ENCODE measurements around the gene CDR2. TPM values are rescaled to one million over a fixed set of nuclear protein-coding genes. Genes with fewer than 3 reads are reported as not detected.
"Not testable (repeated sequence)": the region's sequence is repeated elsewhere in the genome, so short reads cannot be mapped to it uniquely, and the experiment has no call there.

The CDR2 gene
- polyA plus RNA-seq, 1 donor: 14.2 TPM

DNA sequence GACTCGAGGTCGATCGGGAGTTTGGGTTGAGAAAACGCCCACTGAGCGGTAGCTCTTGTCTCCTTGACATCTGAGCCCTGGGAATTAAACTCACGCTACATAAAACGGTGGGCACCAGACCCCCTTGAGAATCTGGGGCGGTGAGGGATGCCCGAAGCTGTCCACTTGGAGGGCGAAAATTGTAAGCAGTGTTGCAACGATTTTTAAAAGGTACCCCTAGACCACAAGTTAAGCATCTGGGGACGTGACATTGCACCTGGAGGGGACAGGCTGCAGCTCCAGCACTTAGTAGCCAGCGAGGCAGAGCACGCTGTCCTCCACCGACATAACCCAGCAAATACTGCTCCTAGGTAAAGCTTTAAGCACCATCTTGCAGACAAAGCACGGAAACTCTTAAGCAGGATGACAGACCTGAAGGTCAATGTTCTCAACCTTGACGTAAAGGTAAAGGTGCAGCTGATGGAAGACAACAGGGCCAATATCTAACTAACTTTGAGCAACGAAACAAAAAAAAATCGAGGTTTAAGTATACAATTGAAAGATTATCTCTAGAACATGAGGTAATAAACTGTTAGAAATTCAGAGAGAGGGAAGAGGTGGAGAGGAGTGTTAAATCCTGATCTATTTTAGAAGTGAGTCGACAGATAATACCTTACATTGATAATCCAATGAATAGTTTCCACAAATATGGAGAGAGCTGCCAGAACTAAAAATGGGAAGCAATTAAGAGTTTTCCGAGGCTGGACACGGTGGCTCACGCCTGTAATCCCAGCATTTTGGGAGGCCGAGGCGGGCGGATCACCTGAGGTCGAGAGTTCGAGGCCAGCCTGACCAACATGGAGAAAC lies 921 bp upstream of the CDR2 start:
- DNase-seq: no peak

DNA sequence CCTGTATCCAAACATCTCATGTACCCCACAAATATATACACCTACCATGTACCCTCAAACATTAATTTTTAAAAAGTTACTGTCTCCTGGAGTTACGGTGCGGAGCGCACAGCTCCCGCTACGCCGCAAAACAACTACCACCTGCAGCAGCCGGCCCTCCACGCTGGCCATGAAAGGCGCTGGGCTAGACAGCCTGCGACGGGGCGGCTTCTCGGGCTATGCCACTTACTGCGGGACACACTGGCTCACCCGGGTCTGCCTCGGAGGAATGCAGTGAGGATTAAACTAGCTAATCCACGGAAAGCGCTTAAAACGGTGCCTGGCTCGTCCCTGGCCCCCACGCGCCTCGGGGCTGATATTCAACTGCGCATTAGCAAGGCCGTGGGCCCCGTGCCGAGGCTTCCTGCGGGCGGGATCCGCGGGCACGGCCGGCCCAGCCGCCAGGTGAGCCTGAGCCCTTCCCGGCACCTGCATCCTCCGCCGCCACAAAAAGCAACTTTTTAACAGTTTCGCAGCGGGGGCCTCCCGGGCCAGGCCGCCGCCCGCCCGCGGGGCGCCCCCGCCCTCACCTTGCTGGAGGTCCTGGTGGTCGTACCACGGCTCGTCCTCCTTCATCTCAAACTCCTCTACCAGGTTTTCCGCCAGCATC lies 633 bp downstream of the CDR2 start:
- DNase-seq: peak; percentile 52

DNA sequence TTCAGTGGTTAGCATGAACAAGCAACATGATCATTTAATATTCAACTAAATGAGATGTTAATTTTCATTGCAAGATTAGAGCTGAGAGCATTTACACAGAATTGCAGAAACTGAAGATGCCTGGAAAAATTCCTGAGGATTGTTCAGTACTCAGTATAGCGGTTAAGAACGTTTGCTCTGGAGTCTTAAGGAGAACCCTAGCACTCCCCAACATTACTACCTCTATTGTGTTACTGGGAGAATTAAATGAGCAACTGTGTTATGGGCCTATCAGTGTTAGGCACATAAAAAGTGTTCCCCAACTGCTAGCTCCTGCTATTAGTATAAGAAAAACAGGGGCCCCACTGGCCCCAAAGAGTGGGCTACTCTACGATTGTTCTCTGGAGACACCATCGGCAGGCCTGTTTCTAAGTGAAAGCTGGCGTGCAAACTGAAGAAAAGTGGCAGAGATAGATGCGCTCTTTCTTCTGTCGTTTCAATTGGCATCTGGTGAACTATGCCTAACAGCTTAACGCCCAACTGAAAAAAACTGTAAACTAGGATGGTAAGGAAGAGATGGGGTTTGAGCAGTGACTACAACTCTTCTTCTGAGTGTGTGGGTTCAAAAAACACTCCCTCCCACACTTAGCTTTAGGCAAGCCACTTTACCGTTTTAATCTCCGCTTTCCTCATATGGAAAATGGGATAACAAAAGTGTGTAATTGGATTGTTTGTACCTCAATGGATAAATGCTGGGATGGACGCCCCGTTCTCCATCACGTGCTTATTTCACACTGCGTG lies 1.3 kb downstream of the CDR2 start:
- no peak for DNase-seq

DNA sequence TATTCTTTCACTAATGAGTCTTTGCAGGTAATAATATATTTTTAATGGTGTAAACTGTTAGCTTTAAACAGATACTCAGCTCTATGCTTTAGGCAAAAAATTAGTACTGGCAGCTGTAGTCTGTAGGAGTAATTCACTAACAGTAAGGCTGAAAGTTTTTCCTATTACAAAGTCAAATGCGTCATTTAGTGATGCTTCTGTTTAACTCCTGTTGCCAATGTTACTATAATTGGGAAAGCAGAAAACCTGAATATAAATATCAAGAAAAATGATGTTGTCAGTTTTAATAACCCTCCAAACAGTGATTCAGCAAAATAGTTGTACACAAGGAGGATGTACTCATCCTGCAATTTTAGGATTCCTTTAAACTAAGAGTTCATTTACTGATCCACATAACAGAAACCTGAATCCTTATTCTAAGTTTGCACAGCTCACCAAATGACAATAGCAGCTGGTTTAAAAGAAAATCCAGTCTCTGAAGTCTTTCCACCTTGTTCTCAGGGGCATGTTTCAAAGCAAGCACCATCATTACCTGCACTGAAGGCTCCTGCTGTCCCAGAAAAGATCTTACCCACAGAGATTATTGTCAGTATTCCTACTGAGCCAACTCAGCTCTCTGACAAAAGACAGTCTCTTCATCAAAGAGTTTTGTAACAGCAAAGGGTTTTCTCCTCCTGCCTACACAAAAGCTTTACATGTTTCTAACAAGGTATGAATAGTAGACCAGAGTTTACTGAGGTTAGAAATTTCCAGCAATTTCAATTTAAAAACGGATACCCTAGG lies 4.2 kb downstream of the CDR2 start:
- DNase-seq: peak; percentile 50

DNA sequence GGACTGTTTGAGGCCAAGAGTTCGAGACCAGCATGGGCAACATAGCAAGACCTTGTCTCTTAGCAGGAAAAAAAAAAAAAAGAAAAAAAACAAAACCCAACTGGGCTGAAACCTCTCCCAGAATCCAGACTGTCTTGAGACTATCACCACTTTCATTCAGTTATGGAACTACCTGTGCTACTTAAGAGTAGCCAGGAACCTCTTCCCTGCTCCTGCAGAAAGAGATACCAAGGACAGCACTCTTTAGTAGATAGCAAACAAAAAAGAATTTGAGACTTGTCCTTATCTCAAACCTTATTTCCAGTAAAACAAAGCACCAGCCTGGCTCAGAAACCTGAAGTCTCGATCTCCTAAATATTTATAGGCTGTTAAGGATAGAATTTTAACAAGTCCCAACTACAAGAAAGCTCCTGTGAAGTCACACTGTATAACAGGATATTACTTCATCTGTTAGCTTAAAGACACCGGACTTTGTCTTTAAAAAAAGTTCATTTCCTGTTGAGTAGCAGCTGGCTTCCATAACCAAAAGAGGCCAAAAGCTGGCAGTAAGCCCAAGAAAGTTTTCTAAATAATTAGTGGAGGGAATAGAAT lies 5.1 kb downstream of the CDR2 start:
- no peak for DNase-seq

DNA sequence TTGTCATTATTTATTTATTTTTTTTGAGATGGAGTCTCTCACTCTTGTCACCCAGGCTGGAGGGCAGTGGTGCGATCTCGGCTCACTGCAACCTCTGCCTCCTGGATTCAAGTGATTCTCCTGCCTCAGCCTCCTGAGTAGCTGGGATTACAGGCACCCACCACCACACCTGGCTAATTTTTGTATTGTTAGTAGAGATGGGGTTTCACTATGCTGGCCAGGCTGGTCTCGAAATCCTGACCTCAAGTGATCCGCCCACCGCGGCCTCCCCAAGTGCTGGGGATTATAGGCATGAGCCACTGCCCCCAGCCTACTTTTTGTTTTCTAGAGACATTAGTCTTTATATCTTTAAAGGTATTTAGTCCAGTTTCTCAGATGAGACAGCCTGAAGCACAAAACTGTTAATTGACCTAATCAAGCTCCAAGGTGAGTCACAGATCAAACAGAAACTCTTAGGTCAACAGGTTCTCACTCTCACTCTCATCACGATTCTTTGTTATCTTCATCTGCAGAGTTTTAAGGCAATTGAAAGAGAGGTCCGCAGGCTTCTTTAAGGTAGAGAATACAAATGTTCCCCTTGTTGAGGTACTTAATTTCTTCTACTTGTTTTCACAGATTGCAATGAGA lies 6.1 kb downstream of the CDR2 start:
- not testable (repeated sequence) for DNase-seq

DNA sequence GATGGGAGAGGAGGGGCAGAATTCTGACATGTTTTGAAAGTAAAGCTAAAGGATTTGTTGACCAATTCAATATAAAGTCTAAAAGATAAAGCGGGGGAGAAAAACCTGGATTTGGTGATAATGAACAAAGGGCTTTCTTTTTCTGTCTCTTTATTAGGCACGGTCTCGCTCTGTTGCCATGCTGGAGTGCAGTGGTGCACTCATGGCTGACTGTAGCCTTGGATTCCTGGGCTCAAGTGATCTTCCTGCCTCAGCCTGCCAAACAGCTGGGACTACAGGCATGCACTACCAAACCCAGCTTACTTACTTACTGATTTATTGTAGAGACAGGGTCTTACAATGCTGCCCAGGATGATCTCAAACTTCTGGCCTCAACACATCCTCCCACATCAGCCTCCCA lies 7.5 kb downstream of the CDR2 start:
- no peak for DNase-seq

DNA sequence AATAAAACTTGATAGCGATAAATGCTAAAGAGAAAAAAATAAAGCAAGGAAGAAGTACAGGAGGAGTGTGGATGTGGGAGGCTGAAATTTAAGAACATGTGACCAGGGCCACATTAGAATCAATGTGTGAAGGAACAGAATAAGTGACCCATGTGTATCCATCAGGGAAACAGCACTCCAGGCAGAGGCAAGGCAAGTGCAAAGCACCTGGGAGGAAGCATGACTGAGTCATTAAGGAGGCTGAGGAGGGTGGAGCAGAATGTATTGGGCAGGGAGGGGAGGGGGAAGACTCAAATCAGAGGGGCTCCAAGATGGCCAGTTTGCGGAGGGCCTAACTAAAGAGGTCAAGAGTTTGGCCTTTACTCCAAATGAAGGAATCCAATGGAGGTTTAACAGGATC lies 8.0 kb downstream of the CDR2 start:
- no peak for DNase-seq

DNA sequence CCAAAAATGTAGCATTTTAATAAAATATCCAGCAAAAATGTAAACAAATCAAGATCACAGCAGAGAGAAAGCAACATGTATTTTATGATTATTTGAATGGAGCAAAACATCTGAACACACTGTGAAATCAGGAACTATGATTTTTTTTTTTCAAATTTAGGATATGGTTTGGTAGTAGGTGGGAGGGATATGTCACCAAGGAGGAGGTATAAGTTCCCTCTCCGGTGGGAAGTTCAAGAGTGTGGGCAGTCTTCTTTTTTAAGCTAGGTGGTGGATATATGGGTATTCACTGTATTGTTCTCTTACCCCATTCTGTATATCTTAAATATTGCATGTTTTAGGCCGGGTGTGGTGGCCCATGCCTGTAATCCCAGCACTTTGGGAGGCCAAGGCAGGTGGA lies 10.2 kb downstream of the CDR2 start:
- no peak for DNase-seq

DNA sequence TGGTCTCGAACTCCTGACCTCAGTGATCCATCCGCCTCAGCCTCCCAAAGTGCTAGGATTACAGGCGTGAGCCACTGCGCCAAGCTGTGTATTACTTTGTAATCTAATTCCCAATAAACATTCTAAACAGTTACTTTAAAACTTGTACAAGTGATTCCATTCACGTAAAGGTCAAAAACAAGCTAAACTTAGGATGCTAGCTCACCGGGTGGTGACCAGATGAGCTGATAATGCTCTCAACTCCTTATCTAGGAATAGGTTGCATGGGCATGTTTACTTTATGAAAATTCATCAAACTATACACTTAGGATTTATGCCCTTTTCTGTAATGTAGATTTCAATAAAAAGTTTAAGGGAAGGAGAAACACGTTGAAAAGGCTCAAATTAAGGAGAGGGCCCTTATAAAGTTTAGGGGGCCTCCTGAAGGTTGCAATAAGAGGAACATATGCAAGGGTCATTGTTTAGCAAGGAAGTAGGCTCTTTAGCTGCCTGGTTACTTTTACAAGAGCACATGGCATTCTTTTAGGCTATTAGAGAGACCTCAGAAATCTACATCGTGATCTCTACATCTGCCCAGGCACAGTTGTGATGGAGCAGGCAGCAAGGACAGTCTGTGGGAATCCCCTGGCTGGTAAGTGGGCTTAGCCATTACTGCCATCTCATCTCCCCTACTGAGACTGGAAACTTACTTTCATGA lies 13.3 kb downstream of the CDR2 start:
- no peak for DNase-seq

DNA sequence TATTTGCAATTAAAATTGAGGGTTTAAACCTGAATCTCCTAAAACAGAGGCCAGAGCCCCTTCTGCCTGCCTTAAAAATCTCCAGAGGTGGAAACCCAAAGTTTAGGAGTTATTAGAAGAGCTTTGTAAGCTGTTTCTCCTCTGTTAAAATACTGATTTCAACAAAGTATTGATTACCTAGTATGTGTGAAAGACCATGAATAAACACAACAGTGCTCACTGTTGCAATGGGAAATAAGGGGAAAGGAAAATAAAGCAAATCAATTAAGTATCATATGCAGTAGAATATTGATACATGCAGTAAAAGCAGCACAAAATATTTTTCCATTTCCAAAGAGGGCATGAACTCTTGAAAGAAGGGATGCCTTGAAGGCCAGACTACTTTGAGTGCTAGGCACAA lies 14.7 kb downstream of the CDR2 start:
- DNase-seq: no peak

DNA sequence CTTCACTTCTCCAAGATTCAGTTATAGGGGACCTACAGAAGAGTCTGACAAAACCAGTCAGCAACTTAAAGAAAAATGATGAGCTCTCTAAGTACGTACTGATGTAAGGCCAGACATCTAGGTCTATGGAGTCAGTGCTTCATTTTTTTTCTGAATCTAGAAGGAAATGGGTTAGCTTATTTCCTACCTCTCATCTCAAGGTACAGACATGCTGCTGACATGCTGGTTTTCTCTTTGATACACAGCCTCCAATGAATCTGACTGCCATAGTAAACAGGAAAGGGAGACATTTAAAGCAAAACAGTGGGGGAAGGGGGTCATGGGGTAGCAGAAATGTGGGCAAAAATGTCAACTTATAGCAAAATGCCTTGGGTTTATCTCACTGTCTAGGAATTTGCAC lies 16.4 kb downstream of the CDR2 start:
- DNase-seq: no peak

DNA sequence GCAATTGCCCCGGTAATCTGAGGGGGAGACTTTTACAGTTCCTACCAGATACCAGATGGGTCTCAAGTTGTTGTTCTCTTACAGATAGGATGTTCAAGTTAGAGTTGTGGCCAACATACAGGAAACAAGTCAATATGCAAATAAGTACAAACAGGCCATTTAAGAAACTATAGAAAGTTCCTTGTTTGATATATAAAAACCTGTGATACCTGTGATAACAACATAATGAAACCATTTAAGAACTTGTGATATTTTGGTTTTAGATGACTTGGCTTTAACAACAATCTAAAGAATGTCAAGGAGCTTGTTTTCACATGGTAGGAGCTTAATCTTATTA lies 16.8 kb downstream of the CDR2 start:
- no peak for DNase-seq

DNA sequence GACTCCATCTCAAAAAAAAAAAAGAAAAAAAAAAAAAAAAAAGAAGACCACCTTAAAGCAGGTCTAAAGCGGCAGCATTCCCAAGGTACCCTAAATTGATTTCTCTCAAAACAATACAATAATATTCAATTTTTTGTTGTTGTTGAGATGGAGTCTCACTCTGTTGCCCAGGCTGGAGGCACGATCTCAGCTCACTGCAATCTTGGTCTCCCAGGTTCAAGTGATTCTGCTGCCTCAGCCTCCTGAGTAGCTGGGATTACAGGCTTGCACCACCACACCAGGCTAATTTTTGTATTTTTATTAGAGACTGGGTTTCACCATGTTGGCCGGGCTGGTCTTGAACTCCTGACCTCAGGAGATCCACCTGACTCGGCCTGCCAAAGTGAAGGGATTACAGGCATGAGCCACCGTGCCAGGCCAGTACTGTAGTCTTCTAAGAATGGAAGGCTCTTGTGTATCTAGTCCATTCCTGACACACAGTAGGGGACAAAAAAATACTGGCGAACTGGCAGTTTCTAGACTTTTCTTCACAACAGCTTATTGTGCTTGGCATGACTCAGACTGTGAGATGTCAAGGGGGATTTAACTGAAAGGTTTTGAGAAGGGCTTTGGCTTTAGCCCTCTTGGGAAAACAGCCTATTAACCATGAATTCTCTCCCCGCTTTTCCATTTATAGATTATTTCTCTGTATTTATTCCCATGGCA lies 17.3 kb downstream of the CDR2 start:
- no peak for DNase-seq

DNA sequence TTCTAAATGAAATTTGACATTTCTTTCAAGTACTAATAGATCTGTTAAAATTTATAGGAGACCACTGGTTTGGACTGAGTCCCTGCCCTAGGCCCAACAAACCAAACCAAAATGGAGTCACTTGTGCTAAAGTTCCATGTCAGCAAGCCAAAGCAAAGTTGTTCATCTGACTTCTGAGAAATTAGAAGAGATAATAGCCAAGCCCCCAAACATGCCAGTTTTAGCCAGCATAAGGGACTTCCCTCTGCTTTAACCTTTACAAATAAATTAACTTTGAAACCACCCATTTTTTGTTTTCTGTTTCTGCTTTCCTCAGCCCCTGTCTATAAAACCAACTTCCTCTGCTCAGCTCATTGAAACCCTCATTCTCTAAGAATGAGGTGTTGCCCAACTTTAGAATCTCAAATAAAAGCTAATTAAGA lies 18.9 kb downstream of the CDR2 start:
- no peak for DNase-seq

DNA sequence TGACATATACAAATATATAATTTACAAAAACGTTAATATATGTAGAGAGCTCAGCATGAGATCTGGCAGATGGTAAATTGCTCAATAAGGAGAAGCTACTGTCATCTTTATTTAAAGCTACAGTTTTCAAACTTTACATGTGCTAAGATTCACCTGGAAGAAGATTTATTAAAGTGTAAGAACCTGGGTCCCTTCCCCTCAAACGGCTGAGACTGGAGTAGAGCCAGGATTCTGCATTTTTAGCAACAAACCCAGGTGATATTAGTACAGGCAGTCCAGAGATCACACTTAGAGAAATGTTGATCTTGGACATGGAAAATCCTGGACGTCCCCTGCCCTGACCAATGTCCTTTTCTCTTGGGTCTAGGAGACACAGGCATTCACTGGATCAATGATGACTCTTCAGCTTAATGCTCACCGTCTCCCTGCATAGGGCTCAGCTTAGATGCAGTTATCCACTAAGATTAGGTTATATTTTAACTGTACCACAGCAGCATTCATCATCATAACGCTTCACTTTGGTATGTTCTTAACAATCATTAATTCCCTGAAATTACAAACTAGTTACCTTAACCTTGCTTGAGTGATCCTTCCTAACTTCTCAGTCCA lies 20.4 kb downstream of the CDR2 start:
- DNase-seq: no peak

DNA sequence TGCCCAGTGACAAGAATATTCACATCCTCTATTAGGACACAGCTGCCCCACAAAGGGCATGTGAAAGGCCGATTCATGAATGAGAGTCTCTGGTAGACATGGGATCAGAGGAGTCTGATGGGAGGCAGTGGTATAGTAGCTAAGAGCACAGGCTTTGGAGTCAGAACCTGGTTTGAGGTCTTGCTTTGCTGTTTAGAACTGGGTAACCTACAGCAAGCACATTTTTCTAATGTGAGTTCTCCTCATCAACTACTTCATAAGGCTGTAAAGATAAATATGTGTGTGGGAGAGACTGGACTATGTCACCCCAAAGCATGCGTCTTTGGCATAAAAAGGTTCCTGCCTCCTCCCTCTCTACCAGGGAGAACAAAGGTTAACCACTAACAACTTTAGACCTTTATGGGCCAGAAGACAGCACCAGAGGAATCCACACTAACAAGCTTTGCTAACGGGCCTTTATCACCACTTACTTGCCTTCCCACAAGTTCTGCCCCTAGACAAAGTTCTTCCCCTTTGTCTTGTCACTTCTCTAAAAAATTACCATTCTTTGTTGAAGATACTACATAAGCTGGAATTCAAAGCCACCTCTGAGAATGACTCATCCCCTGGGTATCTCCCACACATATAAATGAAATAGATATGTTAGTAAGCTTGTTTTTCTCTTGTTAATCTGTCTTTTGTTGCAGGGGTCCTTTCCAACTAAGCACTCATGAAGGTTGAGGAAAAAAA lies 21.1 kb downstream of the CDR2 start:
- DNase-seq: no peak

DNA sequence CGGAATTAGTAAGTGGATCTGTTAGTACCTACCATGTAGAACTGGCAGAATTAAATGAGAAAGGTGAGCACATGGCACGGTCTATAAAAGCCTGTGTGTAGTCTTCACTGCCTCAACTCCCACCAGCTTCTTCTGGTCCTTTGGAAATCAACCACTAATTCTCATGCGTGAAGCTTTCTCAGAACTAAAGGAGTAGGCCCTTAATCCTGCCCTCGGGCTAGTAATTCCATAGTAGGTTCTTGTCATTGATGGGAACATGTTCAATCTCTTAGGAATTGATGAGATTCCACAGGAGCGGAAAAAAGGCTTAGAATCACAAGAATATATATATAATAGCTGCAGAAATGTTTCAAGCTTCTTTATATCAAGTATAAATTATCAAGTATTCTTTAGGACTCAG lies 21.7 kb downstream of the CDR2 start:
- no peak for DNase-seq

DNA sequence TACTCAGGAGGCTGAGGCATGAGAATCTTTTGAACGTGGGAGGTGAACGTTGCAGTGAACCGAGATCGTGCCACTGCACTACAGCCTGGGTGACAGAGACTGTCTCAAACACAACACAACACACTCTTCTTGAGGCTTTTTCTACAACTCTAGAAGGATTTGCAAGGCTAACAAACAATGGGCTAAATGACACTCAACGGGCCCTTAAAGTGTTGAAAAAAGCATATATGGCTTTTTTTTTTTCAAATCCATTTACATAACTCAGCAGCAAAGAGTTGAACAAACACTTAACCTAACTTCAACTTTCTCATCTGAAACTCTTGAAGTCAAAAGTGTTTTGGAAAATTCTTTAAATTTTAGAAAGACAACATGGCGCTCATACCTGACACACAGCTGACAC lies 22.3 kb downstream of the CDR2 start:
- no peak for DNase-seq

All from hindlimb muscle (tissue), 1 donor.